ENCODE measurements around the gene STX1B.

DNA sequence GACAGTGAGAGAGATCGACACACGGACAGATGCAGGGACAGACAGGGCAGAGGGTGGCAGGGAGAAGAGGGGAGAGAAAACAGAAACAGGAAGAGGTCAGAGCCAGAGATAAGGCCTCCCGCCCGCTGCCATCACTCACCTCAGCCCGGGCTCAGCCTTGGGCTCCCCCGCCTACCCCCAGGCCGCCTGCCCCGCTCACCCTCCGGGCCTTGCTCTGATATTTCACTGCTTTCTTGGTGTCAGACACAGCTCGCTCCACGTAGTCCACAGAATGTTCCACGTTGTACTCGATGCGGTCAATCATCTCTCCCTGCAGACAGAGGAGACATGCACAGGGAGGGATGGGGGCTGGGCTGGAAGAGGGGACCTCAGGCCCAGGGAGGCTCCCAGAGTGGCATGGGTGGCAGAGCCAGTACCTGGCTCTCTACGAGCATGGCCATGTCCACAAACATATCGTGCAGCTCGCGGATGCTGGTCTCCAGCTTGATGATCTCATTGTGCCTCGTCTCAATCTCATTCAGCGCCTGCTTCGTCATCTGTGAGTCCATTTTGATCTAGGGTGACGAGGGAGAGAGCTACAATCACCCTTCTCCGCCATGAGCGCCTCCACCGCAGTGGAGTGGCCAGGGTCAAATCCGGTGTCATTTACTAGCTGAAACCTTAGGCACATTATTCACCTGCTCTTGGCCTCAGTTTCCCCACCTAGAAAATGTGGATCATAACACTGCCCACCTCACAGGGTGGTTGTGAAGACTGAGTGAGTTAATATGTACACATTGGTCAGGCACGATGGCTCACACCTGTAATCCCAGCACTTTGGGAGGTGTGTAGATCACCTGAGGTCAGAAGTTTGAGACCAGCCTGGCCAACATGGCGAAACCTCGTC is 17.3 kb downstream of the STX1B start:
- TF ChIP-seq, protein P1, sequence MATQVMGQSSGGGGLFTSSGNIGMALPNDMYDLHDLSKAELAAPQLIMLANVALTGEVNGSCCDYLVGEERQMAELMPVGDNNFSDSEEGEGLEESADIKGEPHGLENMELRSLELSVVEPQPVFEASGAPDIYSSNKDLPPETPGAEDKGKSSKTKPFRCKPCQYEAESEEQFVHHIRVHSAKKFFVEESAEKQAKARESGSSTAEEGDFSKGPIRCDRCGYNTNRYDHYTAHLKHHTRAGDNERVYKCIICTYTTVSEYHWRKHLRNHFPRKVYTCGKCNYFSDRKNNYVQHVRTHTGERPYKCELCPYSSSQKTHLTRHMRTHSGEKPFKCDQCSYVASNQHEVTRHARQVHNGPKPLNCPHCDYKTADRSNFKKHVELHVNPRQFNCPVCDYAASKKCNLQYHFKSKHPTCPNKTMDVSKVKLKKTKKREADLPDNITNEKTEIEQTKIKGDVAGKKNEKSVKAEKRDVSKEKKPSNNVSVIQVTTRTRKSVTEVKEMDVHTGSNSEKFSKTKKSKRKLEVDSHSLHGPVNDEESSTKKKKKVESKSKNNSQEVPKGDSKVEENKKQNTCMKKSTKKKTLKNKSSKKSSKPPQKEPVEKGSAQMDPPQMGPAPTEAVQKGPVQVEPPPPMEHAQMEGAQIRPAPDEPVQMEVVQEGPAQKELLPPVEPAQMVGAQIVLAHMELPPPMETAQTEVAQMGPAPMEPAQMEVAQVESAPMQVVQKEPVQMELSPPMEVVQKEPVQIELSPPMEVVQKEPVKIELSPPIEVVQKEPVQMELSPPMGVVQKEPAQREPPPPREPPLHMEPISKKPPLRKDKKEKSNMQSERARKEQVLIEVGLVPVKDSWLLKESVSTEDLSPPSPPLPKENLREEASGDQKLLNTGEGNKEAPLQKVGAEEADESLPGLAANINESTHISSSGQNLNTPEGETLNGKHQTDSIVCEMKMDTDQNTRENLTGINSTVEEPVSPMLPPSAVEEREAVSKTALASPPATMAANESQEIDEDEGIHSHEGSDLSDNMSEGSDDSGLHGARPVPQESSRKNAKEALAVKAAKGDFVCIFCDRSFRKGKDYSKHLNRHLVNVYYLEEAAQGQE (IDR thresholded peaks at IDR 0.05; ENCODE audit: insufficient read depth in 1 of 2, low read depth in 2 of 2, low read length in 2 of 2) = no peak
- TF ChIP-seq POLR2AphosphoS5 (IDR thresholded peaks at IDR 0.05; ENCODE audit: low read depth, low read length) (no peak), TAF1 (IDR thresholded peaks at IDR 0.05; ENCODE audit: borderline replicate concordance, insufficient read depth, low read length) (no peak), FOXP2 (optimal IDR thresholded peaks at IDR 0.05; ENCODE audit: borderline replicate concordance, extremely low read depth, extremely low read length, insufficient read depth) (no peak)
